Esophagus squamous epithelium (tissue), 5 donors: Measurements from ENCODE around the gene TOP3A. TPM values are rescaled to one million over a fixed set of nuclear protein-coding genes. Genes with fewer than 3 reads are reported as not detected.

Experiments
- DNase-seq: peaks from one replicate; lab custom pipeline; 2025; lab: John Stamatoyannopoulos, UW
- H3K27ac ChIP-seq, 4 donors: fragments of 200-600 bp; sonication (generic); one replicate each; pipeline ENCODE4 v1.5.1; 2016 to 2019; ENCODE audit warnings: mild to moderate bottlenecking in 1 of 4
- H3K27me3 ChIP-seq, 4 donors: fragments of 200-600 bp; sonication (generic); 1 replicate in 3 of 4; 2 replicates in 1 of 4; pipeline versions ENCODE4 v1.5.1 to v1.6.0; 2017 to 2021; ENCODE audit warnings: antibody characterized with exemption in 1 of 4
- H3K36me3 ChIP-seq, 3 donors: fragments of 200-600 bp; sonication (generic); one replicate each; pipeline ENCODE4 v1.5.1; 2016 to 2019
- H3K4me1 ChIP-seq, 3 donors: fragments of 200-600 bp; sonication (generic); one replicate each; pipeline ENCODE4 v1.5.1; 2017 to 2019
- H3K4me3 ChIP-seq, 4 donors: fragments of 200-600 bp; sonication (generic); 1 replicate in 3 of 4; 2 replicates in 1 of 4; pipeline ENCODE4 v1.5.1; 2016 to 2019; ENCODE audit warnings: mild to moderate bottlenecking in 2 of 4, moderate library complexity in 1 of 4
- H3K9me3 ChIP-seq, 3 donors: fragments of 200-600 bp; sonication (generic); one replicate each; pipeline ENCODE4 v1.5.1; 2016 to 2019
- POLR2A ChIP-seq, 4 donors: fragments of 450-650 bp; IDR thresholded peaks; one replicate each; pipeline ENCODE4 v1.6.1; 2017; ENCODE audit warnings: antibody characterized with exemption in 4 of 4, mild to moderate bottlenecking in 4 of 4, moderate library complexity in 3 of 4
- WGBS, 2 donors: methylation state at CpG; one replicate each; pipeline ENCODE4 v1.1.5; 2018; 5-methylcytosine and 5-hydroxymethylcytosine counted together
- intact Hi-C: fragments of 100-400 bp; cut with DNase I; formaldehyde crosslinking; loops from one replicate; pipeline ENCODE4 v1.15.0; 2022
- total RNA-seq, 4 donors: library from RNA; depleted of rRNA; stranded (reverse); fragments of >200 nt; gene quantifications; one replicate each; pipeline ENCODE4 v1.1.0, GENCODE V29; 2016
- TF ChIP-seq, protein P1 (sequence below), 6 experiments: fragments of 450-650 bp in 4 of 6; fragments of 200-600 bp in 2 of 6; sonication (generic) in 2 of 6; IDR thresholded peaks; one replicate each; pipeline ENCODE4 v1.5.1; 2016 to 2019; ENCODE audit warnings: antibody characterized with exemption in 6 of 6, mild to moderate bottlenecking in 4 of 6, moderate library complexity in 4 of 6
- donor health status: DM: yes; HTN: yes; CAD: no.

The TOP3A gene
- total RNA-seq, 4 donors from 2014 or later = 17.9 to 34.0 (median 21.1) TPM

DNA sequence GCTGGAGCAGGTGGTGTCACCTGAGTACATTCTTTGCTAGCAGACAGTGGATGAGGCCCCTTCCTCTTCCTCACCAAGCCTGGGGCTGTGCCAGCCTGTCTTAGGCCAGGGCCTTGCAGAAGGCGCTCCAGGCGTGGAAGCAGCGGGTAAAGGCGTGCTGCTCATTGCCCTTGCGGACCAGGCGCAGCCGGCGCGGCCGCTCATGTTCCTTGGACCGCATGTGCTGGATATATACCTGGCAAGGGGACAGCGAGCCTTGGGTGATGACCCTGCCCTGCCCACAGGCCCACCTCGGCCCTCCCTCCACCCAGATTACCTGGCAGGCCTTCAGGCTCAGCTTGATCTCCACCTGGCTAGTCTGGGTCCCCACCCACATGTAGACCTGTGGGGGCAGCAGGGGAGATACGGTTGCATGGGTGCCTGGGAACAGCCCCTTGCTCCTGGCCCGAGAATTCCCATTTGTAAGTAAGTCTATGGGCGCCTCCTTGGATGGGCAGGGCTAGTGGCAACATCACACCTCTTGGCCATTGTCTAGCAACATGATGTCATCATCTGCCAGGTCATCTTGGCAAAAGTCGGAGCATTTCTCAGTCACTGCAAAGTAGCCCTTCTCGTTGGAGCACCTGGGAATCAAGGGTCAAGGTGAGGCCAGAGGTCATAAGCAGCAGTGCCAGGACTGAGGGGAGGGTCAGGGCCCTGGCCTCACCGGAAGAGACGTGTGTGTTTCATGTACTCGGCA is 69.6 kb downstream of the TOP3A start:
- WGBS, 2 donors = 86% methylated on average over 8 of the region's 21 CpGs; no CpG with 5 or more reads in 1 of the 2 donors
- Histone ChIP-seq H3K27me3 (no peaks in the 10 kb centered on the region), H3K9me3 (no peaks in the 10 kb centered on the region), H3K27ac (peak overlapping the region in 2 of 4 donors; percentile 39 to 81), H3K36me3 (peaks cover 15 to 98% (median 18%) of the 10 kb centered on the region in 3 donors), H3K4me3 (no peak overlapping the region), H3K4me1 (peaks cover 20 to 74% (median 24%) of the 10 kb centered on the region in 3 donors)
- TF ChIP-seq POLR2A (IDR thresholded peaks at IDR 0.05) = no peak
- TF ChIP-seq, protein P1, sequence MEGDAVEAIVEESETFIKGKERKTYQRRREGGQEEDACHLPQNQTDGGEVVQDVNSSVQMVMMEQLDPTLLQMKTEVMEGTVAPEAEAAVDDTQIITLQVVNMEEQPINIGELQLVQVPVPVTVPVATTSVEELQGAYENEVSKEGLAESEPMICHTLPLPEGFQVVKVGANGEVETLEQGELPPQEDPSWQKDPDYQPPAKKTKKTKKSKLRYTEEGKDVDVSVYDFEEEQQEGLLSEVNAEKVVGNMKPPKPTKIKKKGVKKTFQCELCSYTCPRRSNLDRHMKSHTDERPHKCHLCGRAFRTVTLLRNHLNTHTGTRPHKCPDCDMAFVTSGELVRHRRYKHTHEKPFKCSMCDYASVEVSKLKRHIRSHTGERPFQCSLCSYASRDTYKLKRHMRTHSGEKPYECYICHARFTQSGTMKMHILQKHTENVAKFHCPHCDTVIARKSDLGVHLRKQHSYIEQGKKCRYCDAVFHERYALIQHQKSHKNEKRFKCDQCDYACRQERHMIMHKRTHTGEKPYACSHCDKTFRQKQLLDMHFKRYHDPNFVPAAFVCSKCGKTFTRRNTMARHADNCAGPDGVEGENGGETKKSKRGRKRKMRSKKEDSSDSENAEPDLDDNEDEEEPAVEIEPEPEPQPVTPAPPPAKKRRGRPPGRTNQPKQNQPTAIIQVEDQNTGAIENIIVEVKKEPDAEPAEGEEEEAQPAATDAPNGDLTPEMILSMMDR (IDR thresholded peaks at IDR 0.05) = no peak
- no peak for DNase-seq
- intact Hi-C loops = no loop called here

- 69 to 80% methylated on average over 1 to 2 of the region's 28 CpGs for WGBS, 2 donors
- Histone ChIP-seq H3K27me3 (no peaks in the 10 kb centered on the region), H3K9me3 (no peaks in the 10 kb centered on the region), H3K36me3 (peaks cover 19 to 100% (median 25%) of the 10 kb centered on the region in 3 donors), H3K4me1 (peaks cover 2 to 43% (median 5%) of the 10 kb centered on the region in 3 donors), H3K4me3 (no peak overlapping the region), H3K27ac (no peak overlapping the region)
- TF ChIP-seq, protein P1 (IDR thresholded peaks at IDR 0.05) = no peak
- TF ChIP-seq POLR2A (IDR thresholded peaks at IDR 0.05) = no peak
- DNase-seq = no peak
- intact Hi-C loops = no loop called here
These were observed 73.4 kb downstream of the TOP3A start for GRCh38 chr17:18241229-18241871.

DNA sequence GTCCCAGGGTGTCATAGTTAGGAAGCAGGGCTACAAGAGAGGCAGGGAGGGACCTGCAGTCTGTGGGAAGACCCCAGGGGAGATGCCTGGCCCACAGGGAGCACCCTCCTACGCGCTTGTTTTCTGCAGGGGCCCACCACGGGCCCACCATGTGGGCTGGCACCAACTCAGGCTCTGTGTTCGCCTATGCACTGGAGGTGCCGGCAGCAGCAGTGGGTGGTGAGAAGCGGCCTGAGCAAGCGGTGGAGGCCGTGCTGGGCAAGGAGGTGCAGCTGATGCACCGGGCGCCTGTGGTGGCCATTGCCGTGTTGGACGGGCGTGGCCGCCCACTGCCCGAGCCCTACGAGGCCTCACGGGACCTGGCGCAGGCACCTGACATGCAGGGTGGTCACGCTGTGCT is 74.3 kb downstream of the TOP3A start:
- TF ChIP-seq, protein P1 (IDR thresholded peaks at IDR 0.05) = no peak
- no peak for TF ChIP-seq POLR2A (IDR thresholded peaks at IDR 0.05)
- DNase-seq = no peak
- H3K36me3 ChIP-seq = peaks cover 13 to 98% (median 18%) of the 10 kb centered on the region in 3 donors
- no peaks in the 10 kb centered on the region for H3K9me3 ChIP-seq
- intact Hi-C loops = no loop called here
- H3K4me1 ChIP-seq = peaks cover 0 to 43% (median 4%) of the 10 kb centered on the region in 3 donors
- H3K27ac ChIP-seq = no peak overlapping the region
- H3K27me3 ChIP-seq = no peaks in the 10 kb centered on the region
- WGBS, 2 donors = 79% methylated on average over 5 of the region's 19 CpGs; no CpG with 5 or more reads in 1 of the 2 donors
- H3K4me3 ChIP-seq = no peak overlapping the region

- WGBS, 2 donors = 95 to 100% methylated on average over 3 to 17 of the region's 18 CpGs
- H3K4me1 ChIP-seq = peaks cover 0 to 37% (median 9%) of the 10 kb centered on the region in 3 donors
- H3K27me3 ChIP-seq = no peaks in the 10 kb centered on the region
- H3K4me3 ChIP-seq = no peak overlapping the region
- no peak for TF ChIP-seq POLR2A (IDR thresholded peaks at IDR 0.05)
- TF ChIP-seq, protein P1 (IDR thresholded peaks at IDR 0.05) = no peak
- H3K27ac ChIP-seq = no peak overlapping the region
- no peaks in the 10 kb centered on the region for H3K9me3 ChIP-seq
- no peak for DNase-seq
- intact Hi-C loops = no loop called here
- peaks cover 16 to 98% (median 30%) of the 10 kb centered on the region in 3 donors for H3K36me3 ChIP-seq
These were observed 76.5 kb downstream of the TOP3A start for GRCh38 chr17:18238299-18238698.

DNA sequence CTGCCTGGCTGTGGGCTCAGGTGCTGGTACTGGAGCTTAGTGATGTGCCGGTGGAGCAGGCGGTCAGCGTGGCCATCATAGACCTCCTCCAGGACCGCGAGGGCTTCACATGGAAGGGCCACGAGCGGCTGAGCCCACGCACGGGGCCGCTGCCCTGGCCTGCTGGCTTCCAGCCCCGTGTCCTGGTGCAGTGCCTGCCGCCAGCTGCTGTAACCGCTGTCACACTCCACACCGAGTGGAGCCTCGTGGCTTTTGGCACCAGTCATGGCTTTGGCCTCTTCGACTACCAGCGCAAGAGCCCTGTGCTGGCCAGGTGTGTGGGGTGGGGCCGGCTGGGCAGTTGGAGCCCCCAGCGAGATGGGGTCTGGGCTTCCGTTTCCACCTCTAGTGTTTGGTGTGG is 77.3 kb downstream of the TOP3A start:
- no peak overlapping the region for H3K27ac ChIP-seq
- WGBS, 2 donors = 91% methylated on average over 13 of the region's 20 CpGs; no CpG with 5 or more reads in 1 of the 2 donors
- no peak overlapping the region for H3K4me3 ChIP-seq
- H3K9me3 ChIP-seq = no peaks in the 10 kb centered on the region
- no peak for DNase-seq
- H3K36me3 ChIP-seq = peaks cover 16 to 98% (median 30%) of the 10 kb centered on the region in 3 donors
- TF ChIP-seq, protein P1 (IDR thresholded peaks at IDR 0.05) = no peak
- TF ChIP-seq POLR2A (IDR thresholded peaks at IDR 0.05) = no peak
- peaks cover 0 to 29% (median 9%) of the 10 kb centered on the region in 3 donors for H3K4me1 ChIP-seq
- no peaks in the 10 kb centered on the region for H3K27me3 ChIP-seq
- intact Hi-C loops = no loop called here
